ENCODE measurements around the gene CIDEB.

CIDEB gene

DNA sequence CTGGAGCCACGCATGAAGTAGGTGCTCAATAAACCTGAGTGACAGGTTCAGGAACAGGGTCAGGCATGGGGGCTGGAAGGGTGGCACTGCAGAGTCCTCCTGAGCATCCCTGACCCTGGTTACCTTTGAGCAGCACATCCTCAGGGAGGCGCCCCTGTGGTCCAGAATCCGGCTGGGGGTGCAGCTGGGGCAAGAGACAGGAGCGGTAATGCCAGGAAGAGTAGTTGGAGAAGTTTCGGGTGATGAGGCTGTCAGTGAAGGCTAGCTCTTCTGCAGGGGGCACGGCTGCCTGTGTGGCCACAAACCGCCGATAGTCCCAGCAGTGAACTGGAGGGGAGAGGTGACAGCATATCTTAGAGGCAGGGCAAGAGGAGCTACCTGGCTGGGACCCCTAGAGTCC lies 38.4 kb downstream of the CIDEB start:
- no peak for DNase-seq

DNA sequence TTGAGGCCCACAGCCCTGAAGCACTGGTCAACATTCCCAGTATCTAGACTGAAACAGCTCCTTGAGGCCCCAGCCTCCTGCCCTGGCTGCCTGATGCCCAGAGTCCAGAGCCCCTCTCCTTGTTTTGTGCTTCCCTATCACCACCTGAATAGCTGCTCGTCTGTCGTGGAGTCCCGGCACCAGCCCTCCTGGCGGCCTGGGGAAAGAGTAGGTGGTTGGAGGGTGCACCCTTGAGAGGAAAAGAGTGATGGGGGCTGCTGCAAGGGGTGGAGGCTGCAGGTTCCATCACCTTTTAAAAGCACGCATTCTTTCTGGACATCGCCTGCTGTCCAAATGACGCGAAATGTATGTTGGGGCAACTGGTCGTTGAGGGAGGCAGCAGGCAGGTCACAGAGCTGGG lies 39.6 kb downstream of the CIDEB start:
- no peak for DNase-seq

DNA sequence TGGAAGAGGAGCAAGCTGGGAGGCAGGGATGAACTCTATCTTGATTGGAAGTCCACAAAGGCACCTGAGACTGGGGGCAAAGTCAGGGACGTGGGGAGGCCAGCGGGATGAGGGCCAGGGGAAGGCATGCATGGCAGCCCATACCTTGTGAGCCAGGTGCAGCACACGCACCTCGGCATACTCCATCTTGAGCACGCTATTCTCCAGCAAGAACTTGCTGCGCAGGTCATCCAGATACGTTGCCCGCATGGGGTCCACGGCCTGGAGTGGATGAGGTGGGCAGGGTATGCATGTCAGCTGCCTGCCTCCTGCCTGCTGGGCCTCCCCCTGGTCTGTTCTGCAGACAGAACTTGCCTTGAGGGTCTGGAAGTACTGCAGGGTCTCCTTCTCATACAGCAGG lies 40.3 kb downstream of the CIDEB start:
- DNase-seq = no peak

DNA sequence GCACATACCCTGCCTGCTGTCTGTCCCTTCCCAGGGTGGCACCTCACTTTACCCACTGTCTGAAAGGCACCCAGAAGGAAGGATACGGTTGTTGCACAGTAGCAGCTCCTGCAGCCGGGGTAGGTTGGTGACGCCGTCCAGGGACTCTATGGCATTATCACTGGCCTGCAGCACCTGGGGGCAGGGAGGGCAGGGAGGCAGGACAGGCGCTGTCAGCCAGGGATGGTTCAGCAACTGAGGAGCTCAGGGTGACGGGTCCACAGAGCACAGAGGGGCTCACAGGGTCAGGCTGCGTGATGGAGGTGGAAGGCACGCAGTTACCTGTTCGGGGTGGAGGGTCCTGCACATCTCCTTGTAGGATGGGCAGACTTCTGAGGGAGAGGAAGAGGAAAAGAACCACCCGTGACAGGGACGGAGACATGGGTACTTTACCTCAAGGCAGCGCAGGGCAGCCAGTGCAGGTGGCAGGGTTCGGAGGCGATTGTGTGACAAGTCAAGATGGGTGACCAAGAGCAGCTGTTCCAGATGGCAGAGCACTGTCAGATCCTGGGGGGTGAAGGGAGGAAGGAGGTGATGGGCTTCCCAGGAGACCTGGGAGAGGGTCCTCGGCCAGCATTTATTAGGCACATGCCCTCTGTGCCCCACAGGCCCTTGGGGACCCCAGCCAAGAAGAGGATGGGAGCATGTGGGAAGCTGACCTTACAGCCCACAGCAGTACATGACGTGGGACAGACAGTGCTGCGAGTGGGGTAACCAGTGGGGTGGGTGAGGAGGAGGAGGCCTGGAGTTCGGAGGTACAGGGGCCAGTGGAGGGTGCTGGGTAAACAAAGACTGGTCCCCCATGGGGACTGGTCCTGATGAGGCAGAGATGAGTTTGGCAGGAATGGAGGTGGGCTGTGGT lies 41.2 kb downstream of the CIDEB start:
- DNase-seq = no peak

DNA sequence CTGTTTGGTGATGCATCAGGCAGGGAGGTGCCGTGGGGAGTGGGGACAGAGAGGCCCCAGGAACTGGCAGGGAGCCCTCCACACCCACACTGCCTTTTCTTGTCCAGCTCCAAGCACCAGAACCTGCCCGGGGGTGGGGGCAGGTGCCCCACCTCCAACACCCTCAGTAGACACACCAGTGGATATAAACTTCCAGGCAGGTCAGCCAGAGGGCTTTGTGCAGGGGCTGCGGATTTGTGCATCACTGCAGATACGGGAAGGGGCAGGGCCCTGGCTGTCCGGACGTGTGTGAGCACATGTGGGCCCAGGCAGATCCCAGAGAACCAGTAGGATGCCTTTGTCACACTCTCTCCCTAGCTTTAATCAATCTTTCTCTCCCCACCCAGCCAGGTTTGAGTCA lies 43.5 kb downstream of the CIDEB start:
- no peak for DNase-seq

DNA sequence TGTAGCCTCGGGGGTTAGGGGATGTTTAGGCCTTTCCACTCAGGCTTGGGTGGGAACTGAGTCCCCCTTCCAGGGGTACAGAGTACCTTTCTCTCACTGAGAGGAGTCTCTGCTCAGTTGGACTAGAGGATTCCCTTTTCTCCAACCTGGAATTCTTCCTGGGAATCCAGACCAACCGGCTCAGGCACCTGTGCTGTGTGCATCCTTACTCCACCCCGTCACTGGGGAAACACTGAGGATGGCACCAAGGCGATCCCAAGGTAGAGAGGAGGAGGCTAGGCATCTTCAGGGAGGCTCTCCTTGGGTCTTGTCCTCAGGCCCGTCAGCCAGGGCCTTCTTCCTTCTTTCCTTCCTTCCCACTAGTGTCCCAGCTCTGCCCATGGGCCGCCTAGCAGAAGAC lies 43.9 kb downstream of the CIDEB start:
- no peak for DNase-seq

DNA sequence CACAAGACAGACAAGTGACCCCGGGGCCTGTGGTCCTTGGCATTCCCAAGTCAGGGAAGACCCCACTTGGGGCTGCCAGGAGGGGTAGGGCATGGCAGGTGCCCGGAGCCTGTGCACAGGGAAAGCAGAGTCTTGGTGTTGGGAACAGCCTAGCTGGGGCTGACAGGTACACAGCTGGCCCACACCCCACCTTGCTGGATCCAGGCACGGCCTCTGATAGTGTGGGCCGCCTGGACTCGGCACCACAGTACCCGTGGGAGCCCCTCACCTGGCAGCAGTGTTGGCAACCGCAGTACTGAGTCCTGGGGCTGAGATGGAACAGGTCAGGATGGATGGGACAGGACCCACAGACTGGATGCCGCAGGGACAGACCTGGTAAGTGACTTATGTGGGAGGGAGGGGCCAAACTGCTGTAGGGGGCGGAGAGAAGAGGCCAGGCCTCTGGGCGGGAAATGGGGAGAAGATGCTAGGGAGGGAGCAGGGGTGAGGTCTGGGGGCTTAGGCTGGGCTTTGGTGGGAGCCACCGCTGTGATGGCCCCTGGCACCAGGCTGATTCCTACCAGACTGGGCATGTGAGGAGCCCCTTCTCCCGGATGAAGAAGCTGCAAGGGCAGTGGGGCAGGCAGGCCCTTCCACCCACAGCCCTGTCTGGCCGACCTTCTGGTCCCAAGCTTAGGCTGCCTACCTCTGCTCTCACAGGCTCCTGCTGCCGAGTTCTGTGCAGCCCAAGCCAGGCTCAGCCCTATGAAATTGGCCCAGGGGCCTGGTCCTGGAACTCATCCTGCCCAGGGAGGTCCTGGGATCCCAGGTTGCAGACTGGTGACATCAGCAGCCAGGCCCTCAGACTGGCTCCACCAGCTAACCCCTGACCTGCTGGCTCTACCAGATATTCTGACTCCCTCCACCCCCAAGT lies 44.7 kb downstream of the CIDEB start, which contains the start of gene TGM1:
Gene TGM1, minus strand, starts transcription at position 357 of the 913 bp plus-strand sequence. CDS start 825 bp downstream, outside the sequence.
- no peak for DNase-seq

DNA sequence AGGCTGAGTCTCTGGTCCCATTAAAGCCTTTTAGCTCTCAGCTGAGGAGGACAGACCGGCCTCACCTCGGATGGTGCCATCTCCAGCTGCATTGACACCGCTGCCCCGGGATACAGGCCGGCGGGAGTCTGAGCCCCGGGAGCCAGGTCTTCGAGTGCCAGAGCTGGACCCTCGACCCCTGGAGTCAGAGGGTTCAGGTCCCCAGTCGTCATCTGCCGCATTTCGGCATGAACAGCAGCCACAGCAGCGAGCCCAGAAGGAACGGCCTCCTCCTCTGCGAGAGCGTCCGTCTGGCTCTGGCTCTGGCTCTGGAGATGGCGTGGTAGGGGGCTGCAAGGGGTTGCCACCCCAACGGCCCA lies 45.8 kb downstream of the CIDEB start:
- DNase-seq = no peak

DNA sequence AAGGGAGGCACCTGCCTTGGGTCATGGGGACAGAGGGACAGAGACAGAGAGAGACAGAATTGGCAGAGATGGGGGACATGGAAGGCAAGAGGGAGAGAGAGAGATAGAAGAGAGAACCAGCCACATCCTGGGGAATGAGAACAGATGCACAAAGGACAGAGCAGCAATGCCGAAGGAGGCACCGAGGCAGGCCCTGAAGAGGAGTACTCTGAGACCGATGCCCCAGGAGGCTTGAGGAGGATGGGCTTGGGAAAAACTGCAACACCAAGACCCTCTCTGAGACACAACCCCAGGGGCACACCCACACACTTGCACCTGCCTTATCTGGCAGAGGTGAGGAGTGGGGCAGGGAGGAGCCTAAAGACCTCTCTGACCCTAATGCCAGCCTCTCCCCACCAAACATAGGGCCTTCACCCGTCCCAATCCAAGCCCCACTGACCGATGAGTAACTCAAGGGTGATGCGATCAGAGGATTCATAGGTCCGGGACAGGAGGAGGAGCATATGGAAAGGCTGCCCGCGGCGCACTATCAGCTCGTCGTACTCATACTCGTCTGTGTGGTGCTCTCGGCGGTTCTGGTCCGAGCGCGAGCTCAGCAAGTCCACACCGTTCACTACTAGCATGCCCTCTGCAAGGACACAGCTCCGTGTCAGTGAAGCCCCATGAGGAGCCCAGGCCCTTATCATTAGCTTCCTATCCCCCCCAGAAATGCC lies 46.4 kb downstream of the CIDEB start:
- DNase-seq = no peak

DNA sequence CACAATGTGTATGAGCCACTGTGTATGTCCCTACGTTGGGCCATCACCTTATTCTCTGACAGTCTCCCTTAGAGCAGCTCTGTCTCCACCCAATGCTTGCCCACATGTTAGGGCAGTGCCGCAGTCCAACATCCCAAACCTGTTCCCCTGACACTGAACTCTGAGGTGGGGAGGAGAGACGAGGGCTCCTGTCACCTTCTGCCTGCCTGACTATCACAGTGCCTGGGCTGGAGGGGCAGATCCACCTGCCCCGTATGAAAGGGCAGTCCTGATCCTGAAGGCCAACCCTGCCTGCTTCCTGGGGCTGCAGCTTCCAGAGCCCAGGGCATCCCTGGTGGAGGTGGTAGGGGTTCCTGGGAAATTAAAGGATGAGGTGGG lies 47.0 kb downstream of the CIDEB start:
- no peak for DNase-seq

DNA sequence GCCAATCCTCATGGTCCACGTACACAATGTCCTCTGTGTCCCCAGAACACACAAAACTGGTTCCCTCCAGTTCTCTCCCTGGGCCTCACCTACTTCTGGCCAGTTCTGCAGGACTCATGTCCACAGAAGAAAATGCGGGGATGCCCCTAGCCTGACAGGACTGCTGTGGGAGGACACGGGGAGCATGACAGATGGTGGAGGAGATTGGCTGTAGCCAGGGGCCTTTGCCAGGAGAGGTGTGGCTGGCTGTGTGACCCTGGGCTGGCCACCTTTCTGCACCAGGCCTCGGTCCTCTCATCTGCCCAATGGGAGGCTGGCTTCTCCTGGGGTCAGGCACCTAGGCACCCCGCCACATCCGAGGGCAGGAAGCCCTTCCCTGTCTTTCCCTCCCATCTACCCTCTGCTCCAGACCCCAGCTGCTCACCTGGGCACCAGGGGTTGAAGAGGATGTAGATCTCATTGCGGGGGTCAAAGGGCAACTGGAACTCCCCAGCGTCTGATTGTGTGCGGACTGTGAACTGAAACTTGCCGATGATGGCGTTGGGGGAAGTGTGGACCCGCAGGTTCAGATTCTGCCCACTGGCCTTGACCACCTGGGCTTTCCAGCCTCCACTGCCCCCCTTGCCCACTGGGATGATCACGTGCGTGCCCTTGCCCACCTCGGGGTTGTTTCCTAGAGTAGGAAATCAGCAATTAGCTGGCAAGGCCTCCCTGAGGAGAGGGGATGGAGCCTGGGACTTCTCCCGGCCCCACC lies 47.6 kb downstream of the CIDEB start:
- no peak for DNase-seq

DNA sequence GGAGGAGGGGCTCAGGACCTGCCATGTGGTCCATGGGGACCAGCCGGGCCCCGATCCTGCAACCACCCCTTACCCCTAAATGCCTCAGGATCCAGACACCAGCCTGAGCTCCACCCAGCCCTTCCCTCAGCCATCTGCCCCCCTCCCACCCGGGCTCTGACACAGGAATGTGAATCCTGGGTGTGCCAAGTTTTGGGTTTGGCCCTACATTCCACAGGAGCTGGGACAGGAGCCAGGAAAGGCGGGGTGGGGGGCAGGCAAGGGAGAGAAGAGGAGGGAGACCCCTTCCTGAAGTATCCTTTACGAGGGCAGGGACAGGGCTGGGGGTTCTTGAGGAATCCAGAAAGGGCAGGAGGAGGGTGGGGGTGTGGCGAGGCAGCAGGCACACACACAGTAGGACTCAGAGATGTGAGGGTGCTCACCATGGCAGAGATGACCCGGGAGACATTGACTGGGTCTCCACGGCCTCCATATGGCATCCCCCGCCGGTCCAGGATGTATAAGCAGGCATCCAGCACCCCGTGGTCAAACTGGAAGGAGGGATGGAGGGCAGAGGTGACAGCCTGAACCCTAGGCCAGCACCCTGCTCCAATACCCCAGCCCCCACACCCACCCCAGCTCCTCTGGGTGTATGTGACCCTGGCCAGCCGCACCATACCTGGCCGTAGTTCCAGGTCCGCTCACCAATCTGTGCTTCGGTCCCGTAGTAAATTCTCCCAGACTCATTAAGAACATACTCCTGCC lies 48.3 kb downstream of the CIDEB start:
- no peak for DNase-seq

DNA sequence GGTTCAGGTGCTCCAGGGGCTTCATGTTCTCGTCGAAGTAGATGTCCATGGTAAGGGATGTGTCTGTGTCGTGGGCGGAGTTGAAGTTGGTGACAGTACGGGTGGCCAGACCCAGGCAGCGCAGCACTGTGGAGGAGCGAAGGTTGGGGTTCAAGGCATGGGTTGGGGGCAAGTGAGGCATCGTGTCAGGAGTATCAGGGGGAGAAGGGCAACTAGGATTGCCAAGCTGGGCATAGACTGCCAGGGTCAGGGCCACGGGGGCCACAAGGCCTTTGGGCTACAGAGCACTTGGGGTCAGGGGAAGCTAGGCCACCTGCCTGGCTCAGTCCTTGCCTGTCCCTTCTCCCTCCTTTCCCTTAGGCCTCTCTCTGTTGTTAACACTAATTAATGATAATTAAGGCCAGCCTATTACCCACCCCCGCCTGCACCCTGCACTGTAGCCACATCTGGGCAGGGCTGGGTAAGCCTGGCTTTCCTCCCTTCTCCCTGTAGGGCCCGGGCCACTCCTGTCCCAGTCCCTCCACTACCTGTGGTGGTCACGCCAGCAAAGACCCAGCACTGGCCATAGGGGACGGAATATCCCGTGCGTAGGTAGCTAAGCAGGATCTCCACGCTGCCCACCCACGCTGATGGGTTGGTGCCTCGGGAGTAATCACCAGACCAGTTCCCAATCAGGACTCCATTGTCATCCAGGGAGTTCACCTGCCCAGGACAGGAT lies 49.1 kb downstream of the CIDEB start:
- no peak for DNase-seq

DNA sequence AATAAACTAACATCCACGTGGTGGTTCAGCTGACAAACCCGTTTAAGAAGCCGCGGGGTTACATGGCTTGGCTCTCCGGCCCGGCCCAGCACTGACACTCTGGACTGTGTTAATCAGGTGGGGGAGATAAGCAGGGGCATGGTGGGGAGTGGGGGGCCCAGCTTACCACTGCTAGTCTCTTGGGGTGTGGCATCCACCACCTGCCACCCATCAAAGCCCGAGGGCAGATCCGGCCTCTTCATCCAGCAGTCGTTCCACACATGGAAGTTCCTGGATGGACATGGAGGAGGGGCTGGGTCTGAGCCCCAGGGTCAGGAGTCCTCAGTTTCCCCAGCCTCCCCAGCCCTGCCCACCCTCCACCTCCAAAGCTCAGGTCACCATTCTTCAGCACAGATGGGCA lies 49.7 kb downstream of the CIDEB start:
- DNase-seq = no peak

DNA sequence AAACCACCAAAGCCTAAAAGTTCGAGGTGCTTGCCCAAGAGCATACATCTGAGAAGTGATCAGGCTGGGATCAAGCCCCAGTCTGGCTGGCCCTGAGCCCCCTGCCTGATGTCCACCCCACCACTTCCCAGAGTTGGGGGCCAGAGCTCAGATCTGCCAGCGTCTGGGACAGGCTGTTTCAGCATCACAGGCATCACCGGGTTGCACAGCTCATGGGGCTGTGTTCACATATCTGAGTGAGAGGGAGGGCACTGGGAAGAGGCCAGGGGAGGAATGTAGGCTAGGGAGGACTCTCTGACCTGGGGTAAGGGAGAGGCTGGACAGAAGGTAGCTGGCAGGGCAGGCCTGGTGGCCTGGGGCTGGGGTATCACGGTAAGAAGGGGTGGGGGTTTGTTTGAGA lies 50.8 kb downstream of the CIDEB start:
- no peak for DNase-seq

DNA sequence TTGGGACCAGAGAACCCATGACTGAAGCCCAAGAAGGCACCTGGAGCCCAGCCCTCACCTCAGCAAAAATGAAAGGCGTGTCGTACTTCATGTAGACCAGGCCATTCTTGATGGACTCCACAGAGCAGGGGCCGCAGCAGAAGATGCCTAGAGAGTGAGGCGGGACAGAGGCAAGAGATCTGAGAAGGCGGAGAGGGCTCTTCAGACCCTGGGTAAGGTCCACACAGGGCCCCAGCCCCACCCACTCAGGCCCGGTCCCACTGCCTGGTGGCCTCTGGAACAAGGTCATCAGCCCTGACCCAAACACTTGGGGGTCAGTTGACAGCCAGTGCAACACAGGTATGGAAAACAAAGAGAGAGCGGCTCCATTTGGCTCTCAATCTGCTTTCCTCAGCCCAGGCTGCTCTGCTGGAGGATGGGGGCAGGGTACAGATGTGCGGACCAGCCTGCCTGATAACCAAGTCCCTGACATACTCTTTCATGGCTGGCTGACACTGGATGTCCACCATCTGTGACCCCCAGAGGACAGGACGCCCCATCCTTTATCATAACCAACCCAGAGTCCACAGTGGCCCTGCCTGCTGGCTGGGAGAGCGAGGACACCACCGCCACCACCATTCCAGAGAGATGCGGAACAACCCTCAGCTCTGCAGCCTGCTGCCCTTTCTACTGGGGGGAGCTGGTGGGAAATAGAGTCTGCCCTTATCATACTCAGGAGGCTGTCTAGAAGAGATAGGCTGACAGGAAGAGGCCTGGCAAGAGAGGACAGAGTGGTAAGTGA lies 51.7 kb downstream of the CIDEB start:
- no peak for DNase-seq

DNA sequence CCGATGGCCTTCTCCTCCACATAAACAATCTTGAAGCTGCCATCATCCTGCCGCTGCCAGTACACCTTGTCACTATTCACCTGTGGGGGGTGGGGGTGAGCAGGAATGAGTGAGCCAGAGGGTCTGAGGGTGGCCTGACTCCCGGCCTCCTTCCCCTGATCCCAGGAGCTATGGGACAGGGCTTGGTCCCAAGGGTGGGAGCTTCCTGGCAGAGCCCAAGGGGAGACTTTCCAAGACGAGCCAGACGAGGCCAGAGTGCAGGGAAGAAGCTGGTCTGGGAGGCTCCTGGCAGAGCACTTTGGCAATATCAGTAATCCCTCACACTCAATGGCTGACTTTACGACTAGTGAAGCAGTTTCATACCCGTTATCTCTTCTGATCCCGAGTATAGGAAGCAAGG lies 52.3 kb downstream of the CIDEB start:
- DNase-seq = no peak

Data from CD4-positive, alpha-beta T cell treated with Interleukin-1 beta for 1 hour (primary cell).